Left lobe of liver (tissue), 2 donors: ENCODE data around the gene TACSTD2. TPM values are rescaled to one million over a fixed set of nuclear protein-coding genes. Genes with fewer than 3 reads are reported as not detected.
A peak's percentile ranks its signal among the peaks of the same experiment; 100 is the strongest.
"Not testable (repeated sequence)": the region's sequence is repeated elsewhere in the genome, so short reads cannot be mapped to it uniquely, and the experiment has no call there.

ENCODE experiments used
- ATAC-seq: fragments of 200-7000 bp; cut with Tn5 transposase; one replicate; pipeline ENCODE4 v1.9.1; 2020; ENCODE audit warnings: mild to moderate bottlenecking, moderate library complexity
- DNase-seq: peaks from one replicate; pipeline ENCODE4 v3.0.0-alpha.2; 2020; ENCODE audit warnings: low spot score
- total RNA-seq: library from RNA; stranded (reverse); gene quantifications from one replicate; pipeline ENCODE4 v1.2.1, GENCODE V29; 2021
- donor health status: DM: no; HTN: no; CAD: no; lungs with moderate emphysema.
- donor health status: DM: no; HTN: yes; CAD: no.

Gene TACSTD2
- total RNA-seq, 1 donor from 2014 or later: 2.2 TPM

- ATAC-seq: no peak
These were observed 8.1 kb downstream of the TACSTD2 start for GRCh38 chr1:58568911-58569310.

GRCh38 chr1:58568271-58568860 is 8.7 kb downstream of the TACSTD2 start:
- no peak for DNase-seq
- ATAC-seq: no peak

More at GRCh38 chr1:58568911-58569310, 8.1 kb downstream of the TACSTD2 start:
- DNase-seq: no peak

- ATAC-seq: no peak
These were observed 10.7 kb downstream of the TACSTD2 start for GRCh38 chr1:58566339-58566738.

GRCh38 chr1:58563715-58564114 is 13.3 kb downstream of the TACSTD2 start:
- ATAC-seq, DNase-seq: not testable (repeated sequence)

More at GRCh38 chr1:58566339-58566738, 10.7 kb downstream of the TACSTD2 start:
- no peak for DNase-seq

- ATAC-seq (no peak), DNase-seq (no peak)
These were observed 15.4 kb downstream of the TACSTD2 start for GRCh38 chr1:58561633-58562032.

GRCh38 chr1:58555393-58555792 is 21.7 kb downstream of the TACSTD2 start:
- no peak for ATAC-seq
- no peak for DNase-seq

GRCh38 chr1:58551186-58552140 is 25.6 kb downstream of the TACSTD2 start:
- ATAC-seq (no peak), DNase-seq (no peak)

- DNase-seq: not testable (repeated sequence)
These were observed 27.8 kb downstream of the TACSTD2 start for GRCh38 chr1:58549291-58549690.

GRCh38 chr1:58548371-58548770 is 28.7 kb downstream of the TACSTD2 start:
- DNase-seq (no peak), ATAC-seq (no peak)

More at GRCh38 chr1:58549291-58549690, 27.8 kb downstream of the TACSTD2 start:
- ATAC-seq: not testable (repeated sequence)

- DNase-seq (peak; percentile 99), ATAC-seq (peak; percentile 96)
These were observed 30.3 kb downstream of the TACSTD2 start, which contains the start of gene OMA1 for GRCh38 chr1:58546520-58547308. Gene OMA1, minus strand, starts transcription at chr1:58546726. Its CDS starts 7,432 bp downstream, at chr1:58539294.

- peak; percentile 83 for ATAC-seq
- DNase-seq: peak; percentile 85
These were observed 31.2 kb downstream of the TACSTD2 start for GRCh38 chr1:58545591-58546519.

- no peak for DNase-seq
- ATAC-seq: no peak
These were observed 33.8 kb downstream of the TACSTD2 start for GRCh38 chr1:58543260-58543659.

GRCh38 chr1:58539553-58539952 is 37.5 kb downstream of the TACSTD2 start:
- DNase-seq (no peak), ATAC-seq (no peak)

GRCh38 chr1:58538821-58539220 is 38.2 kb downstream of the TACSTD2 start:
- DNase-seq (no peak), ATAC-seq (no peak)

- not testable (repeated sequence) for ATAC-seq, DNase-seq
These were observed 45.2 kb downstream of the TACSTD2 start for GRCh38 chr1:58531842-58532241.

- no peak for DNase-seq
- ATAC-seq: no peak
These were observed 47.8 kb downstream of the TACSTD2 start for GRCh38 chr1:58529284-58529683.

GRCh38 chr1:58528518-58528917 is 48.5 kb downstream of the TACSTD2 start:
- no peak for ATAC-seq

More at GRCh38 chr1:58528518-58528917, 48.5 kb downstream of the TACSTD2 start:
- no peak for DNase-seq
